ENCODE data around the gene KDM4F. TPM values are rescaled to one million over a fixed set of nuclear protein-coding genes. Genes with fewer than 3 reads are reported as not detected.

The KDM4F gene
- total RNA-seq, 1 donor from 2014 or later: not detected

DNA sequence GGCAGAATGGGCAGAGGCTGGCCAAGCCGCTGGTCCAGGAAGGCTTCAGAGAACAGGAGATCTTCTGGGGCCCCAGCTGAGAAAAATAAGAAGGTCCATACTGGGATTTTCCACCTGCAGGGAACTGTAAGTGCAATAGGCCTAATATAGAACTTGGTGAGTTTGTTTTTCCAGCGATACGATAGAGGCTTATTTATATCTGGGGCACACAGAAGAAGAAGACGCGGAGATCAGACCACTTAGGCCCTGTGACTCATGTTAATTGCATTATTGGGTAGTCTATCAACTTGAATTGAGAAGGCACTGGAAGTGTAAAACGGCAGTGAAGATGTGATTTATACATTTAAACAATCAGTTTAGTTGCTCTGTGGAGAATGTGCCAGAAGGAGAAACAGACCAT is 9.8 kb downstream of the KDM4F start:
- no peak for DNase-seq (ENCODE audit: low spot score)

DNA sequence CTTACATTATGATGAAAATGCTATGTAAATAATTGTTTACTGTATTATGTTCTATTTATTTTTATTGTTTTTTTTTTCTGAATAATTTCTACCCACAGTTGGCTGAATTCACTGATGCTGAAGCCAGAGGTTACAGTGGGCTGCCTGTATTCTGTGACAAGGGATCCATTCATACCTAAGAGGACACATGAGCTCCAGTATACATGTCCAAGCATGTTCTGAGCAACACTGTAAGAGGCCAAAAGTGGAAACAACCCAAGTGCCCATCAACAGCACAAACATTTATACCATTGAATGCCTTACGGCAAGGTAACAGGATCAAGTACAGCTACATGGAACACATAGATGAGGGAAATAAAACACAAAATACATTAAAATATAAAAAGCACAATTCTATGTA is 16.1 kb downstream of the KDM4F start:
- DNase-seq (ENCODE audit: low spot score): no peak

DNA sequence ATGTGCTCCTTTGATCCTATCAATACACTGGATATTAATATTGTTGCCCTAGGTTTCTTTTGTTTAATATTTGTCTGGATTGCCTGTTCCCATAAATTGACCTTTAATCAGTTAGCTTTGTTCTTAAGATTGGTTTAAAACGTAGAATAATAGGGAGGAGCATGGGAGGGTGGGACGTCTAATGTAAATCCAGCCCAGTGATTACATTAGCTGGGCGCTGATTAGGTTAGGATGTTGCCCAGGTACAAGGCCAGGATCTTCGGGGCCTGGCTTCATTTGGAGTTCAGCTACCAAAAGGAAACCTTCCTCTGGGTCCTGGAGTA is 17.5 kb downstream of the KDM4F start, which contains the start of gene SRSF8:
TSS of gene SRSF8 (plus strand) at position 204 of the 323 bp plus-strand sequence. CDS start 308 bp downstream, outside the sequence.
- no peak for DNase-seq (ENCODE audit: low spot score)

DNA sequence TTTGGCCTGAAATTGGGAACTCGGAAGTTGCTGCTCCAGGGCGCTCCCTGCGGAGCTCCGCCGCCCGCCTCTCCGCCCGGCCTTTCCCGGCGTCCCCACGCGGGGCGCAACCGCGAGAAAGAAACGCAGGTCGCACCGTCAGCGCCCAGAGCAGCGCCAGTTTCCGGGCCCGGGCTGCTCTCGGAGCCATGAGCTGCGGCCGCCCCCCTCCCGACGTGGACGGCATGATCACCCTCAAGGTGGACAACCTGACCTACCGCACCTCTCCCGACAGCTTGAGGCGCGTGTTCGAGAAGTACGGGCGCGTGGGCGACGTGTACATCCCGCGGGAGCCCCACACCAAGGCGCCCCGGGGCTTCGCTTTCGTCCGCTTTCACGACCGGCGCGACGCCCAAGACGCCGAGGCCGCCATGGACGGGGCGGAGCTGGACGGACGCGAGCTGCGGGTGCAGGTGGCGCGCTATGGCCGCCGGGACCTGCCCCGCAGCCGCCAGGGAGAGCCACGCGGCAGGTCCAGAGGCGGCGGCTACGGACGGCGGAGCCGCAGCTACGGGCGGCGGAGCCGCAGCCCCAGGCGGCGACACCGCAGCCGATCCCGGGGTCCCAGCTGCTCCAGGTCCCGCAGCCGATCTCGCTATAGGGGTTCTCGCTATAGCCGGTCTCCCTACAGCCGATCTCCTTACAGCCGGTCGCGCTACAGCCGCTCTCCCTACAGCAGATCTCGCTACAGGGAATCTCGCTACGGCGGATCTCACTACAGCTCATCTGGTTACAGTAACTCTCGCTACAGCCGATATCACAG is 18.0 kb downstream of the KDM4F start:
- DNase-seq (ENCODE audit: low spot score): peak; percentile 96

DNA sequence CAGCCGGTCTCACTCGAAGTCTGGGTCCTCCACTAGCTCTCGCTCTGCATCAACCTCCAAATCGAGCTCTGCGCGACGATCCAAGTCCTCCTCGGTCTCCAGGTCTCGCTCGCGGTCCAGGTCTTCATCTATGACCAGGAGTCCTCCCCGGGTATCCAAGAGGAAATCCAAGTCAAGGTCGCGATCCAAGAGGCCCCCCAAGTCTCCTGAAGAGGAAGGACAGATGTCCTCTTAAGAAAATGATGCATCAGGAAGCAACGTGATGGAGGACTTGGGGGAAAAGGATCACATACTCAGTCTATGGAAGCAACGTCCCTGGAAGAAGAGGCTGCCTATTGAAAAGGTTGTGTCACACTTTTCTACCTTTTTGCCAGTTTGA is 18.6 kb downstream of the KDM4F start:
- no peak for DNase-seq (ENCODE audit: low spot score)

DNA sequence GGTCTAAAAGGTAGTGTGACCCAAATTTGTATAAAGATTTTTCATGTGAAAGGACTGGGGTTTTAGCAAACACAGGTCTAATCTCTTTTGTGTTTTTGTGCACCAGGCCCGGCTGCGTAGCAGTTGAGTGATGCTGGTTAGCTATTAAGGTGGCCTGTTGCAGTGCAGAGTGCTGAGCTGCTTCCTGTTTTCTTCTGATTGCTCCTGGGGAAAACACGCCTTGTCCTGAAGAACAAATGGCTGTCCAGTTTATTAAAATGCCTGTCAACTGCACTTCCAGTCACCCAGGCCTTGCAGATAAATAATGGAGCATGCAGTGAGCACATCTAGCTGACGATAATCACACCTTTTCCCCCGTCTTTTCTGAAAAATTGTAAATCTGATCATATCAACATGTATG is 19.3 kb downstream of the KDM4F start:
- DNase-seq (ENCODE audit: low spot score): no peak

DNA sequence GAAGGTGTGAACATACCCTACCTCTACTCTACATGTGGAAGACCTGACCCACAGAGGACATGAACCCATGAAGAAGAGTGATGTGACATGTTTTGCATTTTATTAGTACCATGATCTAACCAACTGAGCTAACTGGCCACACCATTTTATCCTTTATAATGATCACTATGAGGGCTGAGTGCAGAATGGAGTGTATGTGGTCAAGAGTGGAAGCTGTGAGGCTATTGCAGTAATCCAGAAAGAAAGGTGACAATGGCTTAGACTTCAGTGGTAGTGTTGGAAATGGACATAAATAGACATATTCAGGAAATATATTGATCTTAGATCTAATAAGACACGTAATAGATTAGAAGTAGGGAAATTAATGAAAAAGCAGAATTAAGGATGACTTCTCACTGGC is 21.2 kb downstream of the KDM4F start:
- no peak for DNase-seq (ENCODE audit: low spot score)

DNA sequence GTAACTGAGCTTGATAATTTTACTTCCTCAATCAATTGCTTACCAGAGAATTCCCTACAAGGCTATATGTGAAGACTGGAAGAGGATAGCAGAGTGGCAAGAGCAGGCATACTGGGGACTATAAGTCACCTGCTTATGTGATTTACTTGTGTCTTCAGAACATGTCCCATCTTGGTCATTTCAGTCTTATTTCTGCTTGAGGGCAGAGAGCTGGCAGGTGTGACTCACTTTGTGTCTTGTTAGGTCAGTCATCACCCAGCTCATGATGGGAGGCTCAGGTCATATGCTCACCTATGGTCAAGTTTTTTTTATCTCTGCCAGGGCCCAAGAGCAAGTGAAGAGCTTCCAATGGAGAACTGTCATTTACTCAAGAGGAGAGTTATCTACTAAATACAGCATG is 23.7 kb downstream of the KDM4F start:
- DNase-seq (ENCODE audit: low spot score): no peak

DNA sequence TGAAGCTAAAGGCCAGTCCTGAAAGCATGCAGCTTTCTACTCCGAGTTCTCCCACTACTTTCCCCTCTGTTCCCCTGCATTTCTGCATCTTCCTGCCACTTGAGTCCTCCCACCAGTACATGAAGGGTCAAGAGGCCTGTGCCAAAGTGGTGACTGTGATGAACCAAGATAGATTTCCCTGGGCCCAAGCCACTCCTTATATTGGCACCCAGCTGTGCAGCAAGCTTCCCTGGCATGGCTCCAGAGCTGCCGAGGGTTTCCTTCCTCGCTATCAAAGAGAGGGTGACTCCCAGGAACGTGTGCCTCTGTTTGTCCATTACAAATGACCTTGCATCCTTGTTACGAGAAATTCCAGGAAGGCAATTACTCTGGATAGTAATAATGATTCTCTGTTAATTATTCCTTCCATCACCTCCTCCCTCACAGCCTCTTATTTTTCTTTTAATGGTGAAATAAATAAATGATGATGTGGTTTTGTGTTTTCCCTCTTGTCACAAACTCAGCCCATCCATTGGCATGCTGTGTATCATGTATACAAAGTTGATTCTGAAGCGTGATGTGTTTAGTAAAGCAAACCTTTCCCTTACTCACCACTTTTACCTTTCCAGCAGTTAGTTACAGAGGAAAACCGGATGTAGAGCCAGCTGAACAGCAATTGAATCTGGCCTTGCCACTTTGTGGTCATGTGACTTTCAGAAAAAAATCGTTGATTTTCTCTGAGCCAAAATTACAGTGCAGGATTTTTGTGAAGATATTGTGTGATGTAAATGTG is 25.8 kb downstream of the KDM4F start:
- DNase-seq (ENCODE audit: low spot score): no peak

DNA sequence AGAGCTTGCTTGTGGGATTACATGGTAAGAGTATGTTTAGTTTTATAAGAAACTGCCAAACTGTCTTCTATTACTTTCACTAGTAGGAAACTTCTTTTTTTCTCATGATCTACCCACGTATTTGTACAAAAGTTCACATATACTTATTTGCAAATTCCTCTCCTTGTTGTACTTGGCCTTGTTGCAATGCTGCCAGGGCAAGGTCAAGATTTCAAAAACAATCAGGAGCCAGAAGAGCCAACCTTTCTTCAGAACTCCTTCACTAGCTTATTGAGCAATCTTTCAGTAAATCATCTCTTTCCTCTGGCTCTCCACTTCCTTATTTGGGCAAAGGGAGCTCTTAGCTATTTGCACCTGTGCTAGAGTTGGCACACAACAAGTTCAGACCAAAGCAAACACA is 27.2 kb downstream of the KDM4F start:
- DNase-seq (ENCODE audit: low spot score): no peak

DNA sequence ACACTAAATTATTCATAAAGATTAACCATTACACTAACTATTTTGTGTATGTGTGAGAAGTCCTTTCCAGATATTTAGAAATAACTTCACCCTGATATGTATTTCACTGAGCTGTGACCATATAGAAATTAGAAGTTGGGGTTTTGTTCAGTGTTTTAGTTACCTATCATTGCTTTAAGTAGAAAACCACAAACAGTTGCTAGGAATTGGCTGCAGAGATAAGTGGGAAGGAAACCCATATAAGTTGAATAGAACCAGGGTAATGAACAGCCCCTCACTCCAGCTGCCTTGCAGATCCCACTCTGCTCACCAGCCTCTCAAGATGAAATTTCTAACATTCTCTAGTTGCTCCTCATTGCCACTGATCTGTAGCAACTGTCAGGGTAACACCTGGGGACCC is 27.8 kb downstream of the KDM4F start:
- no peak for DNase-seq (ENCODE audit: low spot score)

DNA sequence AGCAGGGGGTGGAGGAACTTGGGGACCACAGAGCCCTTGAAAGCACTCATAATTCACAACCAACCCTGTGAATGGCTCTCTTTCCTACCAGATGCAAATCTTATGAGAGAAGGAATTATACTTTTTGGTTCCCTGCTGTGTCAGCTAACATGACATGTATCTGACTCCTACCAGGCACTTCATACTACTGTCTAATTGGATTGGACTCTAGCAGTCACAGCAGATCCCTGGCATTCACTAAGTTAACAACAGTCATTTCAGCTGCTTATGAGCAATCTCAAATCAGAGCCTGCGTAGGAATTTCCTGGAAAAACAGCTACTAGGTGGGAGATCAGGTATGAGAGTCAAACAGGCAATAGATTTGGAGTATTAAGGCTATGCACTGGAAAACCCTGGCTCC is 29.3 kb downstream of the KDM4F start:
- DNase-seq (ENCODE audit: low spot score): no peak

DNA sequence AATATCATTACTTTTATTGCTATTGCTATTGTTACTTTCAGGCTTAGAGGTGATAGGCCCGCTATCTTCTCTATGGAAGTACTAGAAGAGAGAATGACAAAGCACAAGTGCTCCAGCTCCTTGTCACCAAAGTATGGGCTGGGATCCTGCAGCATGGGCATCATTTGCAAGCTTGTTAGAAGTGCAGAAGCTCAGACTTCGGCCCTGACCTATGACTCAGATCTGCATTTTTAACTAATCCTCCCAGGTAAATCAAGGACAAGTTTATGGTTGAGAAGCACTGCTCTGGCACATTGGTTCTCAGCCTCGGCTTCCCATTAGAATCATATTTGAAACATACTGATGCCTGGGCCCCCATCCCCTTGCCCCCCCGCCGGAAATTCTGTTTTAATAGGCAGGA is 31.8 kb downstream of the KDM4F start:
- DNase-seq (ENCODE audit: low spot score): no peak

DNA sequence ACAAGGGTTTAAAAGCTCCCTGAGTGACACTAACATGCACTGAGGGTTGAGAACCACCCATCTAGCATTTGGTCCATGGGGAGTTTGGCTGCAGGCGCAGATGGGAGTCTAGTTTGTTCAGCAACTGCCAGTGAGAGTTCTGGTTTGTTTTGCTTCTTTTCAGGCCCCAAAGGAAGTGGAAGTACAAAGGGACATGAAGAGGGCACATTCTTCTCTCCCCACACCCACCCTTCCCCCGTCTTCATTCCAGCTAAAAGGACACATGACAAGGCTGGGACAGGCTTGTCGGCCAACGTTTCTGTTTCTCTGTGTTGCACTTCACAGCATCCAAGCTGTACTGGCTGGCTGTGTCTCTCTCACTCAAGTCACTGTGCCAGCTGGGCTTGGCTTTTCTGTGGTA is 32.2 kb downstream of the KDM4F start:
- DNase-seq (ENCODE audit: low spot score): no peak

DNA sequence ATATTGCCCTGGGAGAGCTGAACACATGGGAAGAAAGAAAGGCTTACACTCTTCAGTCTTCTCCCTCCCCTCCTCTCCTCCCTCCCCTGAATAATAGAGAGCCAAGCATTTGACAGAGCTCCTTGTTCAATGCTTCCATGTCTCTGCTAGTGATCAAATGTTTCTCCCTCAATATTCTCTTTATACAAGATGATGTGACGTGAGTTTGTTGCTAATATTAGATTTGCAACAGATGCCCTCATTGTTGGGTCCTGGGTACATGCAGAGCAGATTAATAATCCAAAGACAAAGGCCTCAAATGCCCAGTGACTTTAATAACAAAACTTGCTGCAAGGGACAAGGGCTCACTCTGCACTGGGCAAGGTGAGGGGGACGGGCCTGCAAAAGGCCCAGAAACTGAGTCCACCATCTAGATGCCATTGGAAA is 33.4 kb downstream of the KDM4F start:
- no peak for DNase-seq (ENCODE audit: low spot score)

DNA sequence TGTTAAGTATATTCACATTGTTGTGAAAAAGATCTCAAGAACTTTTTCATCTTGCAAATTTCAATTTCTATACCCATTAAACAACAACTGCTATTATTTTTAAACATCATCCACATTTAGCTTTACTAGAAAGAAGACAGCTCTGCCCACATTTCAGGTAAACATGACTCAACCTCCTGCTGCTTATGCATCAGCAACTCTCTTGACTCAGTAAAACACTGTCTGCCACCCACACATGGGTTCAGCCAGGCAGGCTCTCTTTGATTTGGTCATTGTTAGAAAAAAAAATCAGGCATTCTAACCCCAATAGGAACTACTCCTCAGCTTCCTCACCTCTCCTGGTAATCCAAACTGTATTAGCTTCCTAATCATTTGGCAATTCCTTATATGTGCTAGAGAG is 35.3 kb downstream of the KDM4F start:
- no peak for DNase-seq (ENCODE audit: low spot score)

DNA sequence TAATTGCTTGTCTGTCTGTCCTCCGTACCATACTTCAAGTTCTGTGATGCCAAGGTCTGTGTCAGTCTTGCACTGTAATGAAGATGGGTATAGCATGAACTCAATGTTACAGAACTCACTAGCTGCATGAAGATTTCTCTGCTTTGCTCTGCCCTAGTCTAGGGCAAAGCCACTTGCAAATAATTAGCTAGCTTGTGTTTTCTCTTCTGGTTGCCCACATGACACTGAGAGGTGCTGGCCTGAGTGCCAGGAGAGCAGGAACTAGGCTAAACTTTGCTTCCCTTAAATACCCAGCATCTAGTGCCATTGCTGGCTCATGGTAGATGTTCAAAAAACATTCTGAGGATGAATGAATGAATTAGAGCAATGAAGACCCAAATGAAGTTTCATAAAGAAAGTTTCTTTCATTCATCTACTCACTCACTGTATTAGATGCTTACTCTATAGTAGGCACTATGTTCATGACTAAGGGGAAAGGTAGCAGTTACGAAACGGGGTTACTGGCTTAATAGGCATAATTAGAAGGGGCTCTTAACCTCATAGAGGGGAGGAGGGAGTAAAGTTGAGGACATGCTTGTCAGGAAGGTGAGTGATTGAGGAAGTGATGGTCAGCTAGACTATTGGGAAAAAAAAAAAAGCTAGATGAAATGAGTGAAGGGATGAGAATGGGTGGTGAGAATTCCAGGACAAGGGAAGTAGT is 36.0 kb downstream of the KDM4F start:
- DNase-seq (ENCODE audit: low spot score): no peak

DNA sequence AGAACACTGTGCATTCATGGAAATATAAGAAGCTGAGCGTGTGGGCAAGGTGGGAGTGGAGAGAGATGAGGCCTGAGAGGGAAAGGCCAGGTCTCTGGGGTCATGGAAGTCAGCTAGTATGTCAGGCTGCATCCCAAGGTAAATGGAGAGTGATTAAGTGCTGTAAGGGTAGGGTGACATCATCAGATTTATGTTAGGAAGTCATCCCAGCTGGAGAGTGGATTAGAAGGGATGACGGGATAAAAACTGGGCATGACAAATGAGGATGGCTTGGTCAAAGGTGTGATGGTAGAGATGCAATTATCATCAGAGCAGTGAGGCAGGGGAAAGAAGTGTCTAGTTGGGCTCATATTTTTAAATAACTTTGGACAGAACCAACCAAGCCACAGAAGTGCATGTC is 36.9 kb downstream of the KDM4F start:
- no peak for DNase-seq (ENCODE audit: low spot score)

DNA sequence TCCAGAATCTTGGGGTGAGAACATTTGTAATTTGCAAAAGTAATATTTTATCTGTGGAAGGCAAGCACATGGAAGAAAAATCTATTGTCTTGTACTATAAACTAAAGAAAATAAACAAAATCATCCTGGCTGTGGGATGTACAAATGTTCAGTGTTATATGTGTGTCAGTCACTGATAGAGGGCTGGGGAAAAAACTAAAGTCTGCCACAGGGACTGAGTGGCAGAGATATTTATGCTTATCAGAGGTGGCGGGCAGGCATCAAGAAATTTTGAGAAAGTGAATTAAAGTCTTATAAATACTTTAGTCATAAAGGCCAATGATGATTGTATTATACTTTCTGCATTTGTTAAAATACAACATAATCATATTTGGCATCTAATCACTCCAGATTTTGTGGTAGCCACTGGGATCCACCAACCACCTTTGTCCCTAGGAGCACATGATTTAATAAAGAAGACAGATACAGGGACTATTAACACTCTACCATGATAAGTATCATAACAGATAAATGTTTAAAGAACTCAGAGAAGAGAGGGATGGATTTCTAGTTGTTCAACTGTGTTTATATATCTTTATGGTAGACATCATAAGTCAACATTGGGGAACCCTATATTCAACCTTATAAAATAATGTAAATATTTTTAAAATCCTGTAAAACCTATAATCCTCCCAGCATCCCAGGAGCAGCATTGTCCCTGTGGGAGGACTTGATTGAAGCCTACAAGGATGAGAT is 37.8 kb downstream of the KDM4F start:
- DNase-seq (ENCODE audit: low spot score): no peak

DNA sequence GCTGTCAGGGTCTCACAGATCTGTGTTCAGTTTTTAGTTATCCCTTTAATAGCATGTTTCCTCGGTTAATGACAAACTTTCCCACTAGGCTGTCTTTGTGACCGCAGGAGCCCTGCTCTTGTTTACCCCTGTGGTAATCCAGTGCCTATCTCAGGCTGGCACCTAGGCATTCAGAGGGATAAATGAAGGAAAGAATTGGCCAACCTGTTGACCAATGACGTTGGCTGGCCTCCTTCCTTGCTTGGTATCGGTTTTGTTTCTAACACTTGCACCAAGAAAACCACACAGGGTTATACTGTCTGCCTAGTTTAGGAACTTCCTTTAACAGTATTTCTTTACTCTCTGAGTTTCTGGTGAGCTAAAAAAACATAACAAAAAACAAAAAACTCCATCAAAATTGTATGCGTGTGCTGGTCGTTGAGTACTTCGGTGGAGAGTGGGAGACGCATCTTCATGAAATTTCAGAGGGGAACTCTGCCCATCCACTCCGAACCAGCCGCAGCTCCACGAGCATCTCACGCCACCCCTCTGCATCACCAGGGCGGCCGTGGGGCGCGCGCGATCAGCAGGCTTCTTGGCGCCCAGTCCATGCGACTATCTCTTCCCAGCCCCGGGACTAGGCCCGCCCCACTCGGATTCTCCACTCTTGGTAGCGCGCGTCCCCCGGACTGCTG is 39.9 kb downstream of the KDM4F start:
- no peak for DNase-seq (ENCODE audit: low spot score)

Data from mesenteric fat pad (tissue), 1 donor.